HTR-8/SVneo (cell line): ENCODE data around the gene PRPF19.

Experiments
- DNase-seq: peaks from one replicate; pipeline ENCODE4 v3.0.0; 2011; ENCODE audit warnings: low spot score, mixed read lengths; ENCODE audit not compliant: insufficient read length
- FAIRE-seq: peaks from 2 replicates; lab custom pipeline; 2011; peaks lifted over from hg19 to GRCh38; lab: Jason Lieb, UNC

PRPF19 gene

DNA sequence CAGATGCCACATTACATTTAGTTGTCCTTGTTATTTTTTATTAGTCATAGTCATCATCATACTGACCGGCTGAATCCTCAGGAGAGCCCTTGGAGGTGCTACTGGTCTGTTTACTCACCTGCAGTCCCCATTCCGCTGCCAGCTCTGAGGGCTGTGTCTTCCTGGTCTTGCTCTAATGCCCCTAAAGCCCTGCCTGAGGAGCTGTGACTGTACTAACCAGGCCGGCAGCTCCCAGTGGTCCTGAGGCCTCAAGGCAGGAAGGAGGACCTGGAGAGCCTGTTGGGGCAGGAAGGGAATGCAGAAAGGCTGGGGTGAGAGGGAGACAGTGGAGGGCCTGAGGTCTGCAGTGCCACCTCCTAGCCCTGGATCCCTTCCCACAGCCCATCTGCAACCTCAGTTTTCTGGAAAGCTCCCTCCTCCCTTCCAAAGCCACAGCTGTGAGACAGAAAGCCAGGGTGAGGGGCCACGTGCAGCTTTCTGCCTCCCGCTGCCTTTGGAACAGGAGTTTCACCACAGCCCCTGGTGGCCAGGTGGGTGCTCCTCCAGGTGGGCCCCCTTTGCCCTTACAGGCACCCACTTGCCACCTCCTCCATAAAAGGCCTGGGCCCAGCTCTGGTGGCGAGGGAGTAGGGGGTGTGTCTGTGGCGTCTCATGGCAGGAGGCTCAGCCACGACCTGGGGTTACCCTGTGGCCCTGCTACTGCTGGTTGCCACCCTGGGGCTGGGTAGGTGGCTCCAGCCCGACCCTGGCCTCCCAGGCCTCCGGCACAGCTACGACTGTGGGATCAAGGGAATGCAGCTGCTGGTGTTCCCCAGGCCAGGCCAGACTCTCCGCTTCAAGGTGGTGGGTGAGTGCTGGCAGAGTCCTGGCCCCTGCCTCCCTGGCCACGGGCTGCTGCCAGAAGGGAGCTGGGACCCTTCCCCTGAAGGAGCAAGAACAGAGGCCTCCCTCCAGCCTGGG lies 39.2 kb downstream of the PRPF19 start, which contains the start of gene ZP1:
Gene ZP1, plus strand, starts transcription at position 632 of the 960 bp plus-strand sequence. Its CDS starts 20 bp downstream, at position 652.
- no peak for FAIRE-seq
- no peak for DNase-seq

DNA sequence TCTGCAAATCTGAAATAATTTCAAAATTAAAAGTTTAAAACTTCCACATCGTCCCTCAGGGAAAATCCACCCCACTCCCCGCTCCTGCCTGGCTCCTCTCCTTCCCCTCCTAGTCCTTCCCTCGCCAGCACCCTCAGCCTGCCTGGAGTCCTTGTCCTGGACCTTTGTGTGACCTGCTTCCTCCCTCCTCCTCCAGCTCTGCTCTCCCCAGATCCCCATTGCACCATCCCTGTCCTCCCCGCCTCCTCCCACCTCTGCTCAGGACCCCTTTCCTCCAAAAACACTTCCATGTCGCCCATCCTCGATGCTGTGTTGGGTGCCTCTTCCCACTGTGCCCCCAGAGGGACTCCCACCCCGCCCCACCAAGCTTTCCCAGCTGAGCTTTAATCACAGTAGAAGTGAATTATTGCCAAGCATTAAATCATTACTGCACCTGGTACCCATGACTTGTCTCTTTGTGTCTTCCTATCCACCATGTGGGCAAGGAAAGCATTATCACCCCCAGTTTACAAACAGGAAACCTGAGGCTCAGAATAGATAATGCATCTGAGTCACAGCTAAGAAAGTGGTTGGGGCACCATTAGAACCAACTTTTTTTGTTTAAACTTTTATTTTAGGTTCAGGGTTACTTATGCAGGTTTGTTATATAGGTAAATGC lies 41.4 kb downstream of the PRPF19 start:
- DNase-seq (no peak), FAIRE-seq (no peak)

DNA sequence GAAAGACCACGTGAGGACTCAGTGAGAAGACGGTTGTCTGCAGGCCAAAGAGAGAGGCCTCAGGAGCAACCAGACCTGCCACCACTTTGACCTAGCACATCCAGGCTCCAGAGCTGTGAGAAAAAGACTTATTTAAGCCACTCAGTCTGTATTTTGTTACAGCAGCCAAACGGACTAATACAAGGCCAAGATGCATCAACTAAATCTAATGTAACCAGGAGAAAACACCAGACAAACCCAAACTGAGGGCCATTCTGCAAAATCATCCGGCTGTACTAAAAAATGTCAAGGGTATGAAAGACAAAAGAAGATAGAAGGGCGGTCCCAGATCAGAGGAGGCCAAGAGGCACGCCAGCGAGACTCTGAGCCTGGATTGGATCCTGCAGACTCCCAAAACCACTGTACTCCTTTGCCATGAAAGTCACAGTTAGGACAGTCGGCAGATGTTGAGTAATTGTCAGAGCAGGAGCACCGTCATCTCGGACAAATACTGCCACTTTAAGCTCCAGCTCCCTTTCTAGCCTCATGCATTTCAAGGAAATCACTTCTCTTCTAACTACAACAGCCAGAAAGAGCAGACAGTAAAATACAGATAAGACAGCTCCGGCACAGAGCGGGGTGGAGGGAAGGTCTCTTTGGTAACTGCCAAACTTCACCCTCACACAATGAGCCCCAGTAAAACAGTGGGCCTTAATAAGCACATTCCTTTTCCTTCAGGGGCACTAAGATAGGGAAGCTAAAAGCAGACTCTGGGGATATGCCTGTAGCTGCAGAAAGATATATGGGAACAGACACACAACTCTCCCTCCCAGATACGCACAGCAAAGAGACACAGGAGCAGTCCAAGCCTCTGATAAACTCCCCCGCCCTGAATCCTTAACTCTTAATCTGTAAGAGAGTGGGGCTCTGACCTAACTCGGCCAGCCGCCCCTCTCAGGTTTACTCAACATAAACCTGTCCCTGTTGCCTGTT lies 42.5 kb downstream of the PRPF19 start:
- no peak for DNase-seq
- FAIRE-seq: no peak

DNA sequence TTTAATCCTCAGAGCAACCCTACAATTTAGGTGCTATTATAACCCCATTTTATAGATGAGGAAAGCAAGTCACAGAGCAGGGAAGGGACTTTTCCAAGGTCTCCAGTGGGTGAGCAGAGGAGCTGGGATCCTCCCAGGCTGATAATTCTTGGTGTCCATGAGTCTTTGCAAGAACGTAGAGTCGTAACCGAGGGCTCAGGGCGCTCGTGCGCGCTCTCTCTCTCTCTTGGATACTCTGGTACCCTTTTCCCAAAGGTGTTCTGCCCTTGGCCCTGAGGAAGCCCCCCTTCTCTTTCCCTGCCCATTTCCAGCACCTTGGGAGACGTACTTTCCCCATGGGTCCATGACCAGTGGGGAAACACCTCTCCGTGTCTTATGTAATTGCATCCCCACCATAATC lies 44.2 kb downstream of the PRPF19 start:
- DNase-seq (no peak), FAIRE-seq (no peak)

DNA sequence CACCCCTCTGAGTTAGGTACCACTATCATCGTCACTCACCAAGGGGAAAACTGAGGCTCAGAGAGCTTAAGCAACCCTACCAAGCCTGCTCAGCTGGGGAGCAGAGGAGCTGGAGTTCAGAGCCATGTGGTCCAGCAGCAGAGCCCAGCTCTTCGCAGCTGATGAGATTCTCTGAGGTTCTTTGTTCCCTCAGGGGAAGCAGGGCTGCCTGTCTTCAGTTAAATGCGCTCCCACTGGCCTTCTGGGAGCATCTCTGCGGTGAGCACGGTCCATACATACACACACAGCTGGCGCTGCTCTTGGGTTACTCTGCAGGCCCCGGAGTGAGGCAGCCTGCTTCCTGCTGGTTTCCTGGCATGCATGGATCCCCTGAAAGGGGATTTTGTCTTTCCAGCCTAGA lies 45.4 kb downstream of the PRPF19 start:
- FAIRE-seq (no peak), DNase-seq (no peak)

DNA sequence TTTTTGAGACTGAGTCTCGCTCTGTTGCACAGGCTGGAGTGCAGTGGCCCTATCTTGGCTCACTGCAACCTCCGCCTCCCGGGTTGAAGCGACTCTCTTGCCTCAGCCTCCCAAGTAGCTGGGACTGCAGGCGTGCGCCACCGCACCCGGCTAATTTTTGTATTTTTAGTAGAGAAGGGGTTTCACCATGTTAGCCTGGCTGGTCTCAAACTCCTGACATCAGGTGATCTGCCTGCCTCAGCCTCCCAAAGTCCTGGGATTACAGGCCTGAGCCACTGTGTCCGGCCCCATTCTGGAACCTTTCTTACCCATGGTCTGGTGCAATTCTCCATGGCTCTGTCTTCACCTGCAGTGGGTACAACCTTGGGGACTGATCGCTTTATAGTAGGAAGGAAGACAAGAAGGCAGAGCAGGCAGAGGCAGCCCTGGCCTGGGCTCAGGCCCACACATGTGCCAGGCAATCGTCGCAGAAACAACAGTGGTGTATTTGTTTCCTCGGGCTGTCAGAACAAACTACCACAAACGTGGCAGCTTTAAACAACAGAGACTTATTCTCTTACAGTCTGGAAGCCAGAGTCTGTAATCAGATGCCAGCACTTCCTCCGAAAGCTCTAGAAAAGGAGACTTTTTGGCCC lies 46.7 kb downstream of the PRPF19 start:
- FAIRE-seq: no peak
- no peak for DNase-seq

DNA sequence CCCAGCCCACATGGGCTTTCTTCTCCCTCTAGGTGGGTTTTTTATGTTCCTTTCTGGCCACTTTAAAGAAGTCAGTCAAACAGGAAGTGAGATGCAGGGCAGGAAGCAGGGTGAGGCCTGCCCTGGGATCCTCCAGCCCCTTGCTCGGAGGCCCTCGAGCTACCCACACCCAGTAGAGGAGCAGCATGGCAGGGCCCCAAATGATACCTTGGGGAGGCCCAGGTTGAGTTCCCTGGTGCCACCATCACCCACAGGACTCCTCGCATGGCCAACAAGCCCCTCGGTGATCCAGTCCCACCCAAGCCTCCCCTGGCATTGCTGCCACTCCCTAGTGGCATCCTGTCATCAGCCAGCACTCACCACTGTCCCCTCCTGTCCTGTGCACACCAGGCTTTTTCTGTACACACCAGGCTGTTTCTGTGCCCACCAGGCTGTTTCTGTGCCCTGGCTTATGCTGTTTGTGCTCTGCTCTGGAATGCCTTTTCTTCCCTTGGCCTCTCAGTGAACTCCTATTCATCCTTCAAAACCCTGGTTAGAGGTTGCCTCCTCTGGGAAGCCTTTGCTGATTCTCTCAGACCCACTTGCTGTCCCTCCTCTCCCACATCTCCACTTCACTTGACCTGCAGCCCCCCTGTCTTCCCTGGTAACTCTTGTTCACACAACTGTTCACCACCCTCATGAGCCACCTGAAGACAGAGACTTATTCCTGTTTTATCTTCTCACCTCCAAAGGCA lies 47.5 kb downstream of the PRPF19 start:
- DNase-seq: no peak
- no peak for FAIRE-seq

DNA sequence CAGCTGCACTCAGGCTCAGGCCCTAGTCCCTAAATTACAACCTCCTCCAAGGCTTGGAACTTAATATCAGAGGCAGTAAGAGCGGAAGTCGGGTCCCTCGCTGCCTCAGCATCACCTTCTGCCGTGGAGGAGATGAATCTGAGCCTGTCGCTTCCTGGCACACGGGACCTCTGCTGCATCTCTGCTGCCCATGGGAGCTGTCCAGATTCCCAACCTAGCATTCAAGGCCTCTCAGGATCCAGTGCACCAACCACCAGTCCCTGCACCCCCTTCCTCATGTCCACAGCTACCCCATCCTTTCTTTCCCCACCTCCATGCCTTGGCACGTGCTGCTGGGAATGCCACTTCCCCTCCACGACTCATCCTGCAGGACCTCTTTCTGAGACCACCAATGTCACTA lies 48.1 kb downstream of the PRPF19 start:
- no peak for FAIRE-seq
- no peak for DNase-seq

DNA sequence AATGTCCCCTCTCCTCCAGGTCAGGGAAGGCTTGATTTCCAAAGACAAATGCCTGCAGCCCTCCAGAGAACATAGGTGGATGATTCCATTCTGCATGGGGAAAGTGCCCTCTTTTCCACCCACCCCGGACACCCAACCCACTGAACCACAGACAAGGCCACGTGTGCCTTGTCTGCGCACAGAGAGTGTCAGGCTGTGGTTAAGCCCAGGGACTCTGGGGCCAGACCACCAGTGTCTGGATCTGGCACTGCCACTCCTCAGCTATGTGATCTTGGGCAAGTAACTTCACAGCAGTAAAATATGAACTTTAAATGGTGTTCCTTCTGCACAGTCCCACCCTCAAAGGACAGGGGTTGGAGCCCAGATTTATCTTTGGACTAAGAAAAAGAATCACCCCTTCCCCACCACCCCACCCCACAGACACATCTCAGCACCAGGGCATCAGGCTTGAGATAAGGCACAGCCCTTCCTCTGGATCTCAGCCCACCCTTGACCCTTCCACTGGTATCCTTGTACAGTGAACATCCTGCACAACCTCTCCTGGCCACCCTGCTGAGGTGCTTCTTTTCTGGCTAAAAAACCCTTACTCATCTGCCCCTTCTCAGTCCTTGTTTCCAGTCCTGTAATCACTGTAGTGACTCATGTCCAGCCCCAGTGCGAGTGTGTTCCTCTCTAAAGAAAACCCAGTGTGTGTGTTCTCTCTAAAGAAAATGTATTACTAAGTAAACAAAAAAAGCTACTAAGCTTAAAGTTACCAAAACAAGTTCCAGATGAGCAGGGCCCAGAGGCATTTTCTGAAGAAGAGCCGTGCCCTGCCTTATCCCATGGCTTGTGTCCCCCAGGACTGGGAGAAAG lies 48.8 kb downstream of the PRPF19 start:
- FAIRE-seq: no peak
- no peak for DNase-seq

DNA sequence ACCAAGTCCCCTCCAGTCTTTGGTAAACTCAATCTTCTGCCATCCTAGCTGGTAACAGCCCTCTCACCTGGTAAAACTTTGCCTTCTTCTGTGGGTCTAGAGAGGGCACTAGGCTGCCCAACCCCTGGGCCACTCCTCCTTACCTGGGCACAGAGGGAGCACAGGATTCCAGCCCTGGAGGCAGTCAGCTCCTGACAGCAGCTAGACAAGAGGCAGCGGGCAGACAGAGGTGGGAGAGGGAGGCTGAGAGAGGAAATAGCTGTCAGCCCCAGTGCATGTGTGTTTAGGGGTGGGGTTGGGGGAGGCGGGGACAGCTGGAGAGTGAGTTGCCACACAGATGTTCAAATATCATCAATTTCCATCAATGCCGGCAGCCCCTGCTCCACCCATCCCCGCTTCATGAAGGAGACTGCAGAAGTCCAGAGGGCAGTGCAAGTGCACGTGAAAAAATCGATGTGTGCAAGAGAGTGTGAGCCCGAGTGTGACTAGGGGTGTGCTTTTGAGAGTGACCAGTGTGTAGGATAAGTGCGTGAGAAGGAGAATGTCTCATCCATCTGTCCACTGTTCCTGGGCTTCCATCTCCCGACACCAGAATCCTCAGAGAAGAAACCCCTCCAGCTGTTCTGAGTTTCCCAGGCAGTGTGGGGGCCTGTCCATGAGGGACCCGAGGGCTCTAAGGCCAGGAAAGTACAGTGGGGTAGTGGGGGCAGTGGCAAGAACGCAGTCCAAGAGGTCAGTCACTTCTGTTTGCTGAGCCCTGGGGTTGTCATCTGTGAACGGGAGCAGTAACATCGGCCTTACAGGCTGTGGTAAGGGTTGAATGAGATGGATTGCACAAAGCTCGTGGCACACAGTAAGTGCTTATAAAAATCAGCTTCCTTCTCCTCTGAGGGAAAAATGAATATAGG lies 50.4 kb downstream of the PRPF19 start, which contains the start of gene PTGDR2:
Gene PTGDR2, minus strand, starts transcription at position 225 of the 908 bp plus-strand sequence. CDS start 2,228 bp downstream, outside the sequence.
- DNase-seq: no peak
- FAIRE-seq: no peak

DNA sequence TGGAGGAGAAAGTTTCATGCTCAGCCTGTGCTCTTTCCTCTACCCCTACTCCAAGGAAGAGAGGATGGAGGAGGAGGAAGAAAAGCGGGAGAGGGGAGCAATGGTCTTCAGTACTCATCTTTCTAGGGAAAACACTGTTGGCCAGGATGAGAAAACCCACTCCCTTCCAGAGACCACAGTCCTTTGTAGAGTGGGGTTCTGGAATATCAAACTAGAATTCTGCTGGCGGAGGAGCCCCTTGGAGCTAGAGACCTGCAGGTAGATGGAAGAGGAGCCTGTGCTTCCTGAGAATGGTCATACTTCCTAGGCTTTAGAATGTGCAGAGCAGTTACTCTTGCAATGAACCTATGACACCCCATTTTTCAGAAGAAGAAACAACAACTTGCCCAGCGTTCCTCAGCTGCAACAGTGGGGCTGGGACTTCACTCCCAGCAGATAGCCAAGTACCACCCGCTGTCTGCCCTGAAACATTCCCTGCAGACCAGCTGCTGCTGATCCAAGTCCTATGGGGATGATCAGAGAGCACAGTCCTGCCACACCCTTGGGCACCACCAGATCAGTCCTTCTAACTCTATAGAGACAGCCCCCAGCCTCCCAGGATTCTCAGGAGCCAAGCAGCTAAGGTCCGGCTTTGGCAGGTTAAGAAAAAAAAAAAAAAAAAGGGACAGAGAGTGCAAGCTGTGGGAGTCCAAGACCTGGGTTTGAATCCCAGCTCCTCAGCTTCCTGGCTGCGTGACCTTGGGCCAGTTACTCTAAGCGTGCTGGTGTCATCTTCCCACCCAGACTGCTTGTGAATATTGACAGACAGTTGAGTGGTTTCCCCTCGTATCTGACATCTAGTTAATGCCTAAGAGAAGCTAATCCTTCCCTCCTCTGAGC lies 51.3 kb downstream of the PRPF19 start:
- DNase-seq: no peak
- no peak for FAIRE-seq

DNA sequence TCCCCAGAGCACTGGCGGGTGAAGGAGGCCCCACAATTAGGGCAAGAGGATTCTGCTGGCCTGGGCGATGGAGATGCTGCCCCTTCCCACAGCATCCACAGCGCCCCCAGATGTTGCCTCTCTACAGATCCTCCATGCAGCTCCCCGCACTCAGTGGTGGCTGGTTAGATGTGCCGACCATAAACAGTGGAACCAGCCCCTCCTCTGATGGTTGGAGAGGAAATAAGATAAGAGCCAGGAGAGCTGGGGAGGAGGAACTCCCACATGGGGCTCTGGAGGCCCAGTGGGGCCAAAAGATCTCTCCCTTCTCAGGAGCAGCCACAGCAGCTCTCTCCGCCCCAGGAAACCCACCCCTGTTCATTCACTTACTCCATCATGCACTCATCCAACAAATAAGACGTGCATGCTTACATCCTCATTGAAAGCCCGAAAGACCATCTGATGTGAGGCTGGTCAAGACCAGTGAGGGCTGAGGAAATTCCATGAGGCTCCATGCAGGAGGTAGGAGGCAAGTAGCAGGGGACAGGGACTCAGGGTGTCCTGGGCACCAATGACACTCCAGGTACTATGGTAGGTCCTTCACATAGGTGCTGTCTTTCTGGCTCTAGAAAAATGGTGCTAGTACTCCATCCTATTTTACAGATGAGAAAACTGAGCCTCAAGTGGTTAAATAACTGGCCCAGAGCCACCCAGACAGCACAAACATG lies 52.1 kb downstream of the PRPF19 start:
- no peak for DNase-seq
- no peak for FAIRE-seq

DNA sequence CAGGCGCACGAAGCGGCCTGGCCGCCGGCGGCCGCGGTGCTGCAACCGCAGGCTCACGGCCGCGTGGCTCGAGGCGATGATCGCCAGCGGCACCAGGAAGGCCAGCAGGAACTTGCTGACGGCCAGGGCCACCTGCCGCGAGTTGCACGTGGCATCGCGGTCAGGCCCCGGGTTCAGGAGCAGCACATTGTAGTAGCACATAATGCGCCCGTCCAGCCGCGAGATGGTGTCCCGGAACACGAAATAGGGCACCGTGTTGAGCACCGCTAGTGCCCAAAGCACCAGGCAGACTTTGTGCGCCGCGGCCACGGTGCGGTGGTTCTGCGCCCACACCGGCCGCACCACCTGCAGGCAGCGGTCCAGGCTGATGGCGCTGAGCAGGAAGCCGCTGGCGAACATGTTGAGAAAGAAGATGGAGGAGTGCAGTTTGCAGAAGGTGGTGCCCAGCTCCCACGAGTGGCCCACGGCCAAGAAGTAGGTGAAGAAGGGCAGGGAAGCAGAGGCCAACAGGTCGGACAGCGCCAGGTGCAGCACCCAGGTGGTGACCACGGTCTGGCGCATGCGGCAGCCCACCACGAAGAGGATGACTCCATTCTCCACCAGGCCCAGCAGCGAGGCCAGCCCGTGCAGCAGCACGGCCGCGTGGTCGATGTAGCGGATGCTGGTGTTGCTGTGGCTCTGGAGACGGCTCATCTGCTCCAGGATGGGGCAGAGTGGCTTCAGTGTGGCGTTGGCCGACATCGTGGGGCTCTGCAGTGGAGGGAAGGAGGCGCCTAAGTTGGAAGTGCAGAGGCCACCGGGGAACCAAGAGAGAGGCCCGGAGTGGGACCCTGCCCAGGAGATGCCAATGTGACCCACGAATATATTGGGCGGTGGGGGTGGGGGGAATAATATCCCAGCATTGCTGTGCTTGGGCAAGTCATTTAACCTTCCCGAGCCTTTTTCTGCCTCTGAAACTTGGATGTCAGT lies 53.1 kb downstream of the PRPF19 start:
- FAIRE-seq (no peak), DNase-seq (no peak)
